Prostate gland (tissue), 2 donors: Measurements from ENCODE around the gene LSG1. TPM values are rescaled to one million over a fixed set of nuclear protein-coding genes. Genes with fewer than 3 reads are reported as not detected.

Experiments
- DNase-seq: peaks from one replicate; pipeline ENCODE4 v3.0.0-alpha.2; 2019; ENCODE audit warnings: low spot score
- H3K27ac ChIP-seq, 2 donors: fragments of 200-600 bp; sonication (generic); 2 replicates each; pipeline ENCODE4 v1.5.1; 2017 to 2019
- H3K27me3 ChIP-seq: fragments of 200-600 bp; sonication (generic); replicated peaks from 2 replicates; pipeline ENCODE4 v1.5.1; 2019; ENCODE audit not compliant: insufficient read depth
- H3K36me3 ChIP-seq, 2 donors: fragments of 200-600 bp; sonication (generic); 1 replicate in 1 of 2; 2 replicates in 1 of 2; pipeline versions ENCODE4 v1.5.1 to v1.8.1; 2017 to 2019
- H3K4me1 ChIP-seq: fragments of 200-600 bp; sonication (generic); replicated peaks from 2 replicates; pipeline ENCODE4 v1.5.1; 2019
- H3K4me3 ChIP-seq, 2 donors: fragments of 200-600 bp; sonication (generic); 2 replicates each; pipeline ENCODE4 v1.5.1; 2017 to 2019
- H3K9me3 ChIP-seq: fragments of 200-600 bp; sonication (generic); 2 replicates; pipeline ENCODE4 v1.5.1; 2017
- CTCF ChIP-seq, 4 experiments: fragments of 200-600 bp in 2 of 4; fragments of 450-650 bp in 2 of 4; sonication (generic) in 2 of 4; IDR thresholded peaks; 1 replicate in 3 of 4; 2 replicates in 1 of 4; pipeline ENCODE4 v1.5.1; 2016 to 2019; ENCODE audit warnings: antibody characterized with exemption in 4 of 4, mild to moderate bottlenecking in 2 of 4, moderate library complexity in 2 of 4
- POLR2A ChIP-seq: fragments of 450-650 bp; IDR thresholded peaks from one replicate; pipeline ENCODE4 v1.6.1; 2016; ENCODE audit warnings: antibody characterized with exemption, mild to moderate bottlenecking
- POLR2AphosphoS5 ChIP-seq: sonication (generic); formaldehyde crosslinking; IDR thresholded peaks from one replicate; pipeline ENCODE4 v1.6.1; 2017; ENCODE audit warnings: antibody characterized with exemption
- WGBS: methylation state at CpG from one replicate; pipeline ENCODE4 v1.1.5; 2018; 5-methylcytosine and 5-hydroxymethylcytosine counted together
- intact Hi-C: fragments of 100-400 bp; cut with DNase I; formaldehyde crosslinking; loops from one replicate; pipeline ENCODE4 v1.14.2; 2022
- total RNA-seq, 2 donors: library from RNA; depleted of rRNA; stranded (reverse); fragments of >200 nt; gene quantifications; one replicate each; pipeline ENCODE4 v1.1.0, GENCODE V29; 2016

The LSG1 gene
- total RNA-seq, 2 donors from 2014 or later = 25.9 to 49.6 TPM

GRCh38 chr3:194604837-194605236 lies 67.2 kb downstream of the LSG1 start:
- H3K4me3 ChIP-seq = no peak overlapping the region
- H3K4me1 ChIP-seq = no peaks in the 10 kb centered on the region
- no peaks in the 10 kb centered on the region for H3K27me3 ChIP-seq
- H3K27ac ChIP-seq = no peak overlapping the region
- TF ChIP-seq POLR2AphosphoS5 (no peak), POLR2A (no peak), CTCF (IDR thresholded peaks at IDR 0.05) (no peak)
- WGBS = 92% methylated on average over 2 of the region's 2 CpGs
- no peak for DNase-seq
- no peaks in the 10 kb centered on the region for H3K36me3 ChIP-seq
- intact Hi-C loops = no loop called here
- no peaks in the 10 kb centered on the region for H3K9me3 ChIP-seq

GRCh38 chr3:194604126-194604525 lies 67.9 kb downstream of the LSG1 start:
- no peak overlapping the region for H3K27ac ChIP-seq
- H3K4me3 ChIP-seq = no peak overlapping the region
- no peak for TF ChIP-seq CTCF (IDR thresholded peaks at IDR 0.05)
- TF ChIP-seq POLR2A = no peak
- no peak for TF ChIP-seq POLR2AphosphoS5
- H3K4me1 ChIP-seq = no peaks in the 10 kb centered on the region
- intact Hi-C loops = no loop called here
- H3K27me3 ChIP-seq = no peaks in the 10 kb centered on the region
- no peaks in the 10 kb centered on the region for H3K36me3 ChIP-seq
- no peaks in the 10 kb centered on the region for H3K9me3 ChIP-seq
- 84% methylated on average over 22 of the region's 22 CpGs for WGBS
- no peak for DNase-seq

GRCh38 chr3:194602669-194603171 lies 69.3 kb downstream of the LSG1 start:
- Histone ChIP-seq H3K4me1 (no peaks in the 10 kb centered on the region), H3K27me3 (no peaks in the 10 kb centered on the region), H3K4me3 (no peak overlapping the region), H3K27ac (no peak overlapping the region), H3K36me3 (no peaks in the 10 kb centered on the region), H3K9me3 (no peaks in the 10 kb centered on the region)
- intact Hi-C loops = no loop called here
- 65% methylated on average over 10 of the region's 10 CpGs for WGBS
- TF ChIP-seq POLR2A (no peak), POLR2AphosphoS5 (no peak), CTCF (IDR thresholded peaks at IDR 0.05) (no peak)
- no peak for DNase-seq

- H3K36me3 ChIP-seq = no peaks in the 10 kb centered on the region
- WGBS = 83% methylated on average over 25 of the region's 25 CpGs
- intact Hi-C loops = loop anchor here (10.0 kb wide), 1 partner anchor 264 kb away; no protein-coding TSS in a partner anchor
These were observed 73.0 kb downstream of the LSG1 start for GRCh38 chr3:194598771-194599557.

More at GRCh38 chr3:194598771-194599557, 73.0 kb downstream of the LSG1 start:
- no peak for TF ChIP-seq CTCF (IDR thresholded peaks at IDR 0.05)
- TF ChIP-seq POLR2AphosphoS5 = no peak
- TF ChIP-seq POLR2A = no peak
- no peaks in the 10 kb centered on the region for H3K27me3 ChIP-seq
- H3K9me3 ChIP-seq = no peaks in the 10 kb centered on the region
- no peak overlapping the region for H3K4me3 ChIP-seq
- H3K27ac ChIP-seq = no peak overlapping the region
- DNase-seq = no peak
- H3K4me1 ChIP-seq = no peaks in the 10 kb centered on the region
